DMS 273 (cell line): Measurements from ENCODE around the gene RAB15.
A peak's percentile ranks its signal among the peaks of the same experiment; 100 is the strongest.

ENCODE experiments used
- DNase-seq: peaks from one replicate; lab custom pipeline; 2025; ENCODE audit not compliant: unreplicated experiment; lab: John Stamatoyannopoulos, UW

The RAB15 gene

DNA sequence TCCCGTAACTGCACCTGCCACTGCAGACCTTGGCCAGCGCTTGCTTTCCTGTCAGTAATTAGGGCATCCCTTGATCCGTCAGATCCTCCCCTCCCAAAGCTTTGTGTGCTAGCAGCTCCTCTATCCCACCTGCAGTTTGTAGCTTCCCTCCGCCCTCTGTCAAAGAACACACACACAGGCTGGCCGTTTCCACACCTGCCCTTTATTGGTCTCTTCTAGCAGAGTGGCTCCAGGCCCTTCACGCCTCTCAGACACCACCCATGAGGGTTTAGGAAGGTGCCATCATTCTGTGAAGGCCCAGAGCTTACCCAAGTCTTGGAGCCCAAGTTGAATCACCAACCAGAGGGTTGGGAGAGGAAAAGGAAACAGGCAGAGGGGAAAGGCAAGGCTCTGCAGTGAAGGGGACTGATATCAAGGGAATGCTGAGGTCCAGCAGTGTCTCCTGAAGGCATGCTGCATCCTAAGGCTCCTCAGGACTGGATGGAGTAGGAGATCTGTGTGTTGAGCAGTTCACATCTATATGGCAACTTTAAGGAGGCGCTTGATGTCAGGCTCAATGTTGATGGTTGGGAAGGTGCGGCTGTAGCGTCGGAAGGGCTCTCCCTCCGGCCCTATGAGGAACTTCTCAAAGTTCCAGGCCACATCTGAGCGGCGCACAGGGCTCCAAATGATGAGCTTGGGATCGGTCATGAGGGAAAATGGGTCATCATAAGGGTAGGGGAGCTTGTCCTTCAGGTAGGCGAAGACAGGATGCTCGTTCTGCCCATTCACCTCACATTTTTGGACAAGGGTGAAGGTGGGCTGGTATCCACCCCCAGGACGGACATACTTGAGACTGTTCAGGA, 32.9 kb downstream of the RAB15 start:
- no peak for DNase-seq

DNA sequence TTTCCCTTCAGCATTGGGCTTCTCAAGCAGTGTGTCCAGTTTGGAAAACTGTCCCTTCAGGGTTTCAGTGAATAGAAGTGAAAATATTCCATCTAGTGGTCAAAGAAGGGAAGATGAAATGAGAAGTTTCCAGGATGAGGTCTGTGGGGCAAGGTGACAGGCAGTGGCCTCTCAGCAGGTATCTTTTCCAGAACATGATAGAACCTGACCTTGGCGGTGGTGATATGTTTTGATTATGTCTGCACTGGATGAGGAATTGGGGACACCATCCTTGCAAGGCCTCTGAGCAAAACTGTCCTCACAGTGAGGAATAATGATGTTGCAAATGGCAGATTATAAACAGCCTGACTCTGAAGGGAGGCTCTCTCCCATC, 34.3 kb downstream of the RAB15 start:
- peak; percentile 25 for DNase-seq

DNA sequence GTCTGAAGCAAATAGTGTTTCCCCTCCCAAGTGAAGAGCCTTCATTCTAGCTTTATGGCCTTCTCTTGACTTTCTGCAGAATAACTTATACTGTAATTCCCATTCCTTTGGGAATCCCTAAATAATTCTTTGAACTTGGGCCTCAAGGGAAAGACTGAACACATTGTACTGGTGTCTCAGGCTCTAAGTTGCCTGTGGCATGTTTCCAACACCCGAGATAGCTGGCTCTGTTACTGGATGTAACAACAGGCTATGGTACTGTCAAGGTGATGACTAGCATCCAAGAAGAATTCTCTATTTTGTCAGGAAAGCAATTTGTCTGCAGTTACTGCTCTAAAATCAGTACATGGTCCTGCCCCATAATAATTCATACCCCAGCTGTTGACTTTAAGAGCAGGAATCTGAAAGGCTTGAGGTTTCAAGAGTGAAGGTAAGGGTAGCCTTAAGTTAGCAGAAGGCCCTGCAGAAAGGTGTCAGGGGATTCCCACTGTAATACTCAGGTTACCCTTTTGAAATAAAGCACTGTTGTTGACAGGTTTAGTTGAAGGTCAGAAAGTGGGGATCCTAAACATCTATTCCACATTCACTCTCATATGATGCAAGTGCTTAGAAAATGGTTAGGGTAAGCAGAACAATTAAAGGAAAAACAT, 34.8 kb downstream of the RAB15 start:
- no peak for DNase-seq

DNA sequence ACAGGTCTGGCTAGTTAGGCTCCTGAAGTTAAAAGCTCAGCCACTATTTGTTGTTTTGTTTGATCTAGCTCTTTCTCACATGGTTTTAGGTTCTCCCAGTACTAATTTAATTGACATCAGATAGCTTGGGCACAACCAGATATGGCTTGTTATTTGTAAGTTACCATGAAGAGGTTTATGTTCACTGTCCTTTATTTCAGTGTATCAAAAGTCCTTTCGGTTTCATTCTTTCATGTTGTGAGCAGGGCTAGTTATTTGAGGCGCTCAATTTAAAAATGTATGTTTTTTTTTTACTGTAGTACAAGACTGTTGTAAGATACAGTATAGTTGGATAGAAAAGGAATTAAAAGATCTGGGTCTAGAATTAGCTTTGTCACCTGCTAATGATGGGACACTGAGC, 36.6 kb downstream of the RAB15 start:
- no peak for DNase-seq

DNA sequence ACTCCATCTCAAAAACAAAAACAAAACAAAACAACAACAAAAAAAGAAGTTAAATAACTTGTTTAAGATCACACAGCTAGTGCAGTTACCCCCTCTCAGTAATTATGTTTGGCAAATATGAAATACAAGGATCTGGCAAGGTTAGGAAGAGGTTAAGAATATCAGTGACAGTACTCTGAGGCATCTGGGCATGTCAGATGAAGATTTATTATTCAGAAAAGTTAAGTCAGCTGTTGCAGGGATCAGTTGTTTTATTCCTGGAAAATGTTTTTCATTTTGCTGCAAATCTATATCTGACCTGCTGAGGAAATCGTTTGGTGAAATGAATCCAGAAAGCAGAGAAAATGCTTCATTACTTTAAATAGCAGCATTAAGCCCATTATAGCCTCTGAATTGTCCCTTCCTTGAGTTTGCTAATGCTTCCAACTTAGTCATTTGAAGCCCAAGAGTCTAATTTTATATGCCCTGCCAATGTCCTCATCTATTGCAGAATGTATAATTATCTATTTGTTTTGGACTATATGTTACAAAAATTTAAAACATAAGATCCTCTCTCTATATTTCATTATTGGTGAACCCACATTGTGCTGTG, 37.7 kb downstream of the RAB15 start:
- no peak for DNase-seq

DNA sequence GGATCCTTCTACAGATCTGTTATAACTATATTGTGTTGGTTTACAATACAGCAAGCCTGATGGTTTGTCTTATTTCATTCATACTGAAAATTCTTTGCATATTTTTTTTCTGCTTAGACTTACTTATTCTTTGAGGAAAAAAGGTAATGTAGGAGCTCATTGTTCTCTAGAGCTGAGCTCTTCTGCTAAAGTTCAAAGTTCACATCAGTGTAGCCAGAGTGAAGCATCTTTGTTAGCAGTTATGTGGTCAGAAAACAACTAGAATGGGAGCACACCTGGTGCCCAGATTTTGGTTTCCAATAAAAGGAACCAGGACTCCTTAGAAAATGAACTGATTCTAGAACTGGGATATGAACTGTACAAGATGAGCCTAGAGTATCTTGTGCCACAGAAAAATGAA, 39.9 kb downstream of the RAB15 start:
- no peak for DNase-seq

DNA sequence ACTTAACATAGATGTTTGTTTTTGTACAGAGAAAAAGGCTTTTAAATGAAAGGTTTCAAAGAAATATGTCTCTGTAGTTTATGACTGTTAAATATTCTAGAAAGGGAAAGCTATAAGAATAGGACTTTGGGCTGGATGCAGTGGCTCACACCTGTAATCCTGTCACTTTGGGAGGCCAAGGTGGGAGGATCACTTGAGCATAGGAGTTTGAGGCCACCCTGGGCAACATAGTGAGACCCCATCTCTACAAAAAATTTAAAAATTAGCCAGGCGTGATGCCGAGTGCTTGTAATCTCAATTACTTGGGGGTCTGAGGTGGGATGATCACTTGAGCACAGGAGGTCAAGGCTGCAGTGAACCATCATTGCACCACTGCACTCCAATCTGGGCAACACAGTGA, 41.0 kb downstream of the RAB15 start:
- no peak for DNase-seq

DNA sequence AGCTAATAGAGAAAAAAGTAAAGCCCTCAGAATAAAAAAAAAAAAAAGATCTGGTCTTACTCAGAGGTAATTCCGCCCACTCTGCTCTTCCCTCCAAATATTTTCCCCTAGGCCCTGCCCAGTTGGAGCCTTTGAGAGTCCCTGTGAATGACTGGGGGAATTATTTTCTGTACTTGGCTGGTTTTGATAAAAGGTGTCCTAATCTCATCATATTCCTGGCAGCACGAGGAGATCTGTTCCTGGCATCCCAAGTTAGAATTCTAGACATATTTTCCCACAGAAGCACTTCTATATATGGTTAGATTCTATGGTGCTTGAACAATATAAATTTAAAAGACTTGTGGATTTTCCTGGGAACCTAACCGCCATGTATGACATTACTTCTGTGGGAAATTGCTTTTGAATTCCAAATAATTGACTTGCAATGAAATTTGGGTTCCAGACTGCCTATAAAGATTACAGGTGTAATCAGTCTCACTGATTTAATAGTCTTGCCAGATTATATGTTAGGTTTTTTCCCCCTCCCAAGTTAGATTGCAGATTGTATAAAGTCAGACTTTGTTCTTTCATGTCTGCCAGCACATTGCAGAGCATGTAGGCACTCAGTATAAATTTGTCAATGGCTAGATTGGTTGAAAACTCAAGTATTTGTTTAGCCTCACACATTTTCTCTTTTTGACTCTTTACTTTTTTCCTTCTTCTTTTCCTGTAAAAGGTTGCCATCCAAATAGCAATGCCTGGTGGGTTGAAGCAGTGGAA, 41.9 kb downstream of the RAB15 start:
- DNase-seq, result no peak

DNA sequence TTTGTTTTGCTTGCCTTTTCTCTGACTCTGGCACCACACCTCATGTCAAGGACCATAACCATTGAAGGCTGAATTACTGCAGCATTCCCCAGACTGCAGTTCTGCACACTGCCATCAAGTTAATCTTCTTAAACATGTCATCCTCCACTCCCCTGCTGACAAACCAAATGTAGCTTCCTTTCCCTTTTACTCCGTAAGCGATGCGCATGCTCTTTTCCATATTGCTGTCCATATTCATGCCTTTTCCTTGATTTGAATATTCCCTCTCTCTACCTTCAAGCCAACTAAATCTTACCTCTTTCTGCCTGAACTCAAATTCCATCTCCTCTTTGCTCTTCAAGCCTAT, 43.1 kb downstream of the RAB15 start:
- DNase-seq, result no peak

DNA sequence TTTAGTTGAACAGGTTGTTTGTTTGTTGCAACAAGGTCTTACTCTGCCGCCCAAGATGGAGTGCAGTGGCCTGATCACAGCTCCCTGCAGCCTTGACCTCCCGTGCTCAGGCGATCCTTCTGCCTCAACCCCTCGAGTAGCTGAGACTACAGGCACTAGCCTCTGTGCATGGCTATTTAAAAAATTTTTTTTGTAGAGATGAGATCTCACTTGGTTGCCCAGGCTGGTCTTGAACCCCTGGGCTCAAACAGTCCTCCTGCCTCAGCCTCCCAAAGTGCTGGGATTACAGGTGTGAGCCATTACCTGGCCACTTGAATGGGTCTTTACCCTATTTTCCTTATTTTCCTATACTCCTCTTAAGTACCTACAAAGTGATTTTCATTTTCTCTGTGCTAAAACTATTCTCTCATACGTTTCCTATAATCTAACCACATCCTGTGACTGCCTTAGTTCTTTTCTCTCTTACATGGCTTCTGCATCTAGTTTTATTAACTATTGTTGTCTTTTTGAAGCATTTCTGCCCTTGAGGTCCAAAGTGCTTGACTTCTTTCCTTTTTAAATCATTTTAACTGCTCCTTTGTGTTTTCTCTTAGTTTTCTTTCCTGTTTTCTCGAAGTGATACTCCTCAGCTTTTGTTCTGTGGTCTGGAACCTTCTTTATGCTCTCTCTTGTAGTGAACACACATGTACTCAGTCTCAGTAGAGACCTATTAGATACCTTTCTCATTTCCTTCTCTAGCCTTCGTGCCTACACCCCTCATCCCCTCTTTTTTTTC, 43.7 kb downstream of the RAB15 start:
- no peak for DNase-seq

DNA sequence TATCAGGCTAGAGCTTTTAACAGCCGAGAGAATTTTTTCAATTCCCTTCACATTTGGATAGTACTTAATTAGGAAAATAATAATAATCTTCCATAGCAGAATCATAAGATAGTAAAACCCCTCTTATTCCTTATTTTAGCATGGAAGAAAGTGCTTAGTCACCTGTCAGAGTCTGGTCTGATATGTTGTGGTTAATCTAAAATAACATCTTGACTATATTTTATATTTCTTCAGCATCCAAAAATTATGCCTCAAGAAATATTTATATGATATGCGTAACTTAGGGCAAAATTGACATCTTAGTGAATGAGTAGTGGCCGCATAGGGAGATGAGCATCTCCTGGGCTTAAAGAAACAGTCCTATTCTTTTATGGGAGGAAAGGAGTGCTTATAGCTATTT, 45.1 kb downstream of the RAB15 start:
- DNase-seq, result no peak

DNA sequence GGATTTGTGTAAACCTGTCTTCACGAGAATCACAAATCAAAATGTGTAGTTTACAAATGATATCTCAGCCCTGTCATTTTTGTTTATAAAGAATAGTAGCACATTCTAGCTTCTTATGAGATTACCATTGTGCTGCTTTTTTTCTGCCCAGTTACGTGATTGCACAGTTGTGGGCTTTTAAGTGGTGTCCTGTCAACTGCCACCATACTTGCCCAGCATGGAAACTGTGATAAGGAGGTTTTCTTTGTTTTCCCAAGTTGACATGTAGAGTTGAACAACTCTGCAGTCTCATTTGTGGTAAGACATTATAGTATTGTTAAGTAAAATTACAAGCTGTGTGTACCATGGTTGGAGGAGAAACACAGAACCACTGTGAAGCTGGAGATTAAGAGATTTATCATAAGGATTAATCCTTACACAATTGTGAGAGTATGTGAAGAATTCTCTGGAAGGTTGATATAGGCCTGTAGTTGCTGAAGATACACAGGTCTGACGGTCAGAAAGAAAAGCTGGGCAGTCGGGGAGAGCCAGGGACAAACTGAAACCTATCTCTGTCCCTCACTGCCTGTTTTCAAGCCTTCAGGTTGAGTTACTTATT, 45.6 kb downstream of the RAB15 start:
- DNase-seq, result no peak

DNA sequence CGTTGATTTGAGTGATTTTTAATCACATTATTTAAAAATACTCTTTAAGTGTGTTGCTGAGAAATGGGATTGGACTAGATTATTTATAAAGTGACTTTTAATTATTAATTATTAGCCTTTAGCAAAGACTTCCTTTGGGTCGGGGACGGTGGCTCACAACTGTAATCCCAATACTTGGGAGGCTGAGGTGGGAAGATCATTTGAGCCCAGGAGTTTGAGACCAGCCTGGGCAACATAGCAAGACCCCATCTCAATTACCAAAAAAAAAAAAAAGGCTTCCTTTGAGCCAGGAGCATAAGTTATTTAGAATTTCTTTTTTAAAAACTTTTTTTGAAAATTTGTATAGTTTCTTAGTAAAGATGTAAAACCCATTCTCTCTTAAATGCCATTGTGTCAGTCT, 49.1 kb downstream of the RAB15 start:
- no peak for DNase-seq

DNA sequence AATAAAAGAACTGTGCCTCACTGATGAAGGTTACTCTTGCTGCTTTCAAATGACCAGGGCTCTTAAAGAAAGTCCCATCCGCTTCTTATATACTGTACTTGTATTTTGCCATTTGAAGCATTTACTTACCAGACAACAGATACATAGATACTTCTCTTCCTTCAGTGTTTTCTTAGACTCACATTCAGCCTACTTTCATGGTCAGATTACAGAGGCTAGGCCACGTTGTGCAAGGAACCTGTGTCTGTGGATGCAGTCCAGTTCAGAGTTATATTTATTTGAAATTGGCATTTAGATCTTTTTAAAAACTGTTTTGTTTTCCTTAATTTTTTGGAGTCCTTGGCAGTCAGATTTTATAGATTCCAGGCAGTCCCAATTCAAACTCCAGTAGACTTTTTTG, 51.7 kb downstream of the RAB15 start:
- DNase-seq, result no peak

DNA sequence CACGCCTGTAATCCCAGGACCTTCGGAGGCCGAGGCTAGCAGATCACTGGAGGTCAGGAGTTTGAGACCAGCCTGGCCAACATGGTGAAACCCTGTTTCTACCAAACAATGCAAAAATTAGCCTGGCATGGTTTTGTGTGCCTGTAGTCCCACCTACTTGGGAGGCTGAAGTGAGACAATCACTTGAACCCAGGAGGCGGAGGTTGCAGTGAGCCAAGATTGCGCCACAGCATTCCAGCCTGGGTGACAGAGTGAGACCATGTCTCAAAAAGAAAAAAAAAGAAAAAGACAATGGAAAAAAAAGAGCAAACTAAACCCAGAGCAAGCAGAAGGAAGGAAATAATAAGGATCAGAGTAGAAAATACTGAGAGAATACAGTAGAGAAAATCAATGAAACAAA, 52.5 kb downstream of the RAB15 start:
- no peak for DNase-seq

DNA sequence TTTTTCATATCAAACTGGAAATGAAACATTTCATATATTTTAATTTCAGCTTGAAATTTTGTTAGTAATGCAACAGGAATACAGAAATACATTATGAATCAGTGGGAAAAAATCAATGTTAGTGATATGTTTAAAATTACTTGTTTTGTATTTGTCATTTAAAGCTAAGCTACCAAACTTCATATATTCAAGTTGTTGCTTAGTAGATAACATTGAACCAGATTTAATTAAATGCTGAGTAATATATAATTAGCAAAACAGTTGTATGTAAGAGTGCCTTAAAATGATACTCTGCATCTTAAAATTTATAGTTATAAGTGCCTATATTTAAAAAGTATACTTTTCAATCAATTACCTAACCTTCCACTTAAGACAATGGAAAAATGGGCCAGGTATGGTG, 52.9 kb downstream of the RAB15 start:
- no peak for DNase-seq

DNA sequence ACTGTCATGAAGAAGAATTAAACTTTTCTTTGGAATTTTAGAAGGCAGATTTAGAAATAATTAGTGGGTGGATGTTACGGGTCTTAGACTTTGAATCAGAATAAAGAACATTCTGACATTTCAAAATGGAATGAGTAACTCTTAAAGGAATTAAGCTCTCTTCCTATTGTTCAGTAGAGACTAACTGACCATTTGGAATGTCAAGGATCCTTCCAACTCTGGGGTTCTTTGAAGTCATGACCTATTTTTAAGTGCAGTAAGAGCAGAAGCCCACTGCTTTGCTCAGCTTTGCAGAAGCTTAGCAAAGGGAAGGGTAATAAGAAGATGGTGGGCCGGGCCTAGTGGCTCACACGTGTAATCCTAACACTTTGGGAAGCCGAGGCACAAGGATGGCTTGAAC, 53.9 kb downstream of the RAB15 start:
- no peak for DNase-seq

DNA sequence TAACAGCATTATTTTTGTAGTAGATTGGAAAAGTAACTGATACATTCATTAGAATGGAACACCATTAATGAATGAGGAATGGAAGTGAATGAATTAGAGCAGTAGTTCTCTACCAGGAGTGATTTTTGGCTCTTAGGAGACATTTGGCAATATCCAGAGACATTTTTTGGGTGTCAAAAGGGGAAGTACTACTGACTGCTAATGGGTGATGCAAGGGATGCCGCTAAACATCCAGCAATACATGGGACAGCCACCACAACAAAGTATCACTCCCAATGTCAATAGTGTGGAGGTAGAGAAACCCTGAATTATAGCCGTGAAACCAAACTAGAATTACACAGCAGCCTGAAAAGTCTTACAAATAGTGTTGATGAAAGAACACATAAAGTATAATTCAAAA, 56.3 kb downstream of the RAB15 start:
- no peak for DNase-seq

DNA sequence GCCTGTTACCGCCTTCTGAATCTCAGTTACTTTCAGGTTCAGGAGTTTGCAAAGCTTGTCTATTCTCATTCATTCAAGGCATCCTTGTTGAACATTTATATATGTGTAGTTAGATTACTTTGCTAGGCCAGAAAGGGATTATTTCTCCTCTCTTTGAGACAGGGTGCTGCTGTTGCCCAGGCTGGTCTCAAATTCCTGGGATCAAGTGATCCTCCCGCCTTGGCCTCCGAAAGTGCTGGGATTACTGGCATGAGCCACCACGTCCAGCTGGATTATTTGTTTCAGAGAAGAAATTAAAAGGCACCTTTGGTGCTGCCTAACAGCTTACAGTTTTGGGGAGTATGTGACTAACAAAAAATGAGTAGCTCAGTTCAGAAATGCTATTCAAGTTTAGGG, 57.1 kb downstream of the RAB15 start:
- DNase-seq, result no peak

DNA sequence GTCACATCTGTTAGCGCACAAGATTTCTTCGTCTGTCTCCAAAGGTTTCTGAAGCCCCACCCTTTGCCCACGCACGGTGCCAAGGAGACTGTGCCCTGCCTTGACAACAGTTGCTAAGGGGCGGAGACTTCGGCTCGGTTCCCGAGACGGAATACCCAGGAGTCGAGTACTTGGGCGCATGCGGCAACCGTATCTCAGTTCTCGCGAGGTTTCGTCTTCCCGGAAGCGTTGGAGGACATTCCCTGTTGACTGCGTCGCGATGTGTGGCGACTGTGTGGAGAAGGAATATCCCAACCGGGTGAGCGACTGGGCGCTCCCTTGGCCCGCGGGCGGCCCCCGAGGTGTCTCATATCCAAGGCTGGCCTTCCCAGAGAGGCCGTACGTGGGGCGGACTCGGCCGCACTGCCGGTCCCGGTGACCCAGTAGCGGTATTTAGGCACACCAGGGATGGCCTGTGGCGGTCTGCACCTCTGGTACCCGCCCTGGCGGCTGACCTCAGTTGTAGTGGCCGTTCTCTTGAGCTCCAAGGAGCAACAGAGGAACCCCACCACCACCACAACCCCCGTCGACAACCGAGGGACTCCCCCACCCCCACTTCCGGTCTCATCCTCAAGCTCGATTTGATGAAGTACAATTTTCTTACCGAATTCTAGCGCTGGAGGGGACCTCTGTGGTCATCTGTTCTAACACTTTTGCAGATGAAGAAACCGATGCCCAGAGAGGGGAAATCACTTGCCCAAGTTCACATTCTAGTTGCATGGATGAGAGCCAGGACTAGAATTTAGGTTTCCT, 57.7 kb downstream of the RAB15 start, which contains the start of gene CHURC1:
Gene CHURC1, plus strand, starts transcription at position 219 of the 792 bp plus-strand sequence. Its CDS starts 41 bp downstream, at position 260.
- peak; percentile 100 for DNase-seq
